Measurements from ENCODE around the gene HOXC10. TPM values are rescaled to one million over a fixed set of nuclear protein-coding genes. Genes with fewer than 3 reads are reported as not detected.

Gene HOXC10
- polyA plus RNA-seq, 3 donors: not detected

- no peak for DNase-seq
- peaks cover 5 to 14% of the 10 kb centered on the region in 2 donors for H3K36me3 Mint-ChIP-seq
- H3K4me3 ChIP-seq (replicated peaks in 1 of 3; ENCODE audit: low read depth in 2 of 3, low read length in 3 of 3): no peak overlapping the region
- no peaks in the 10 kb centered on the region for H4K20me1 ChIP-seq (ENCODE audit: insufficient read depth, low read length)
- no peak overlapping the region for H3K9ac ChIP-seq (ENCODE audit: insufficient read depth, low read length, poor library complexity, severe bottlenecking)
- H3K4me1 ChIP-seq (ENCODE audit: control insufficient read depth in 1 of 2, insufficient read depth in 2 of 2, low read length in 2 of 2): no peaks in the 10 kb centered on the region
- intact Hi-C loops (cut with micrococcal nuclease): loop anchor here in 1 of 2 donors (10.0 kb wide), 1 partner anchor 61 kb away; the partner anchor contains the start of genes HOTAIR and HOXC11
- WGBS (ENCODE audit: insufficient coverage): 85% methylated on average over 4 of the region's 6 CpGs
- peaks cover 6% of the 10 kb centered on the region for H3K4me1 Mint-ChIP-seq
- H3K27ac ChIP-seq (ENCODE audit: low read depth in 1 of 2, low read length in 2 of 2): no peak overlapping the region
- no peaks in the 10 kb centered on the region for H3K79me2 ChIP-seq (ENCODE audit: insufficient read depth, low read length)
- TF ChIP-seq, protein P1, sequence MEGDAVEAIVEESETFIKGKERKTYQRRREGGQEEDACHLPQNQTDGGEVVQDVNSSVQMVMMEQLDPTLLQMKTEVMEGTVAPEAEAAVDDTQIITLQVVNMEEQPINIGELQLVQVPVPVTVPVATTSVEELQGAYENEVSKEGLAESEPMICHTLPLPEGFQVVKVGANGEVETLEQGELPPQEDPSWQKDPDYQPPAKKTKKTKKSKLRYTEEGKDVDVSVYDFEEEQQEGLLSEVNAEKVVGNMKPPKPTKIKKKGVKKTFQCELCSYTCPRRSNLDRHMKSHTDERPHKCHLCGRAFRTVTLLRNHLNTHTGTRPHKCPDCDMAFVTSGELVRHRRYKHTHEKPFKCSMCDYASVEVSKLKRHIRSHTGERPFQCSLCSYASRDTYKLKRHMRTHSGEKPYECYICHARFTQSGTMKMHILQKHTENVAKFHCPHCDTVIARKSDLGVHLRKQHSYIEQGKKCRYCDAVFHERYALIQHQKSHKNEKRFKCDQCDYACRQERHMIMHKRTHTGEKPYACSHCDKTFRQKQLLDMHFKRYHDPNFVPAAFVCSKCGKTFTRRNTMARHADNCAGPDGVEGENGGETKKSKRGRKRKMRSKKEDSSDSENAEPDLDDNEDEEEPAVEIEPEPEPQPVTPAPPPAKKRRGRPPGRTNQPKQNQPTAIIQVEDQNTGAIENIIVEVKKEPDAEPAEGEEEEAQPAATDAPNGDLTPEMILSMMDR (IDR thresholded peaks at IDR 0.05): no peak
- H3K27ac Mint-ChIP-seq: no peak overlapping the region
- peaks cover 6 to 47% (median 28%) of the 10 kb centered on the region in 7 donors for H3K9me3 Mint-ChIP-seq
- H3K27me3 Mint-ChIP-seq (ENCODE audit: low read depth in 3 of 3): peaks cover 95 to 100% (median 96%) of the 10 kb centered on the region in 3 donors
- H3K4me2 ChIP-seq (replicated peaks; ENCODE audit: extremely low read depth, low read length, poor library complexity, severe bottlenecking): no peak overlapping the region
- H2AFZ ChIP-seq (ENCODE audit: insufficient read depth, low read depth, low read length, poor library complexity, severe bottlenecking): no peak overlapping the region
- peaks cover 21 to 68% of the 10 kb centered on the region in 2 donors for H3K9me3 ChIP-seq (replicated peaks in 1 of 2; ENCODE audit: control insufficient read depth in 1 of 2, insufficient read depth in 1 of 2, low read length in 2 of 2)
- H3K27me3 ChIP-seq (ENCODE audit: control insufficient read depth in 2 of 2, insufficient read depth in 2 of 2, low read length in 2 of 2): peaks cover 86 to 100% of the 10 kb centered on the region in 2 donors
- H3K36me3 ChIP-seq (replicated peaks in 1 of 2; ENCODE audit: control insufficient read depth in 1 of 2, insufficient read depth in 2 of 2, low read length in 2 of 2): no peaks in the 10 kb centered on the region
- H3K4me3 Mint-ChIP-seq: peak overlapping the region in 1 of 2 donors; percentile 61
Observed at GRCh38 chr12:54035568-54036264, 50.8 kb downstream of the HOXC10 start.

DNA sequence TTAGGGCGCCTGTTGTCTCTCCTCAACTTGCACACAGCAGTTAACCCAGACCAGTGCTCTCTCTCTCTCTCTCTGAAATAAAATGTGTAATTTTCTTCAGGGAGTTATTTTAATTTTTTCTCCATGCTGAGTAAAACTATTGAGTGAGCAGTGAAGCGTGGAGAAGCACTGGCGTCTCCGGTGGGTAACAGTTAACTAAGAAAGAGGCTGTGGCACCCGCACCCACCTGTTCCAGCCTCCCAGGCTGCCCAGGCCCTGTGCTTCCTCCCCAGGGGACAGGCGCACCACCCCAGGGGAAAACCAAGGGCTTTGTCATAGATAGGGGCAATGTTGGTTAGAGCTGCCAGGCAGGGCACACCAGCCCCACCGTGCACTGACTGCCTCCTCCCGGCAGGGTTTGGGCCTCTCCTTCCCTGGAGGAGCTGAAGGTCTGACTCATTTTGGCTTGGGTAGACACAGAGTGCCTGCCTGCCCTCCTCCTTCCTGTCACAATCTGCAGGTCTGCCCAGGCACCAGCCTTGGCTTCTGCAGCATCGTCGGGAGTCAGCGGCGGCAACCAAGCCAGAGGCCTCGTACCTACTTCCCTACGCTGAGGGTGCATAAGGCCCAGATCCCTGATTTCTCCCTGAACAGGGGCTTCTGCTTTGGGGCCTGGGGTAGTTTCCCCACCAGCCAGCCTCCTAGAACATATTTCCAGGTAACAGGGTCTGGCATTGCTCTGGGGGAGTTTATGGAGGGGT is 51.8 kb downstream of the HOXC10 start:
- no peaks in the 10 kb centered on the region for H3K79me2 ChIP-seq (ENCODE audit: insufficient read depth, low read length)
- peak overlapping the region in 1 of 2 donors; percentile 80 for H3K4me3 Mint-ChIP-seq
- peaks cover 87 to 99% of the 10 kb centered on the region in 2 donors for H3K27me3 ChIP-seq (ENCODE audit: control insufficient read depth in 2 of 2, insufficient read depth in 2 of 2, low read length in 2 of 2)
- H3K9me3 ChIP-seq (replicated peaks in 1 of 2; ENCODE audit: control insufficient read depth in 1 of 2, insufficient read depth in 1 of 2, low read length in 2 of 2): peaks cover 17 to 59% of the 10 kb centered on the region in 2 donors
- peaks cover 6% of the 10 kb centered on the region for H3K4me1 Mint-ChIP-seq
- no peak overlapping the region for H3K27ac Mint-ChIP-seq
- peaks cover 91 to 98% (median 93%) of the 10 kb centered on the region in 3 donors for H3K27me3 Mint-ChIP-seq (ENCODE audit: low read depth in 3 of 3)
- H3K4me2 ChIP-seq (replicated peaks; ENCODE audit: extremely low read depth, low read length, poor library complexity, severe bottlenecking): no peak overlapping the region
- no peak overlapping the region for H3K9ac ChIP-seq (ENCODE audit: insufficient read depth, low read length, poor library complexity, severe bottlenecking)
- no peak for DNase-seq
- no peak overlapping the region for H2AFZ ChIP-seq (ENCODE audit: insufficient read depth, low read depth, low read length, poor library complexity, severe bottlenecking)
- H4K20me1 ChIP-seq (ENCODE audit: insufficient read depth, low read length): no peaks in the 10 kb centered on the region
- WGBS (ENCODE audit: insufficient coverage): 76% methylated on average over 12 of the region's 14 CpGs
- intact Hi-C loops (cut with micrococcal nuclease): loop anchor here in 1 of 2 donors (10.0 kb wide), 1 partner anchor 62 kb away; the partner anchor contains the start of genes HOTAIR and HOXC11
- no peak overlapping the region for H3K4me3 ChIP-seq (replicated peaks in 1 of 3; ENCODE audit: low read depth in 2 of 3, low read length in 3 of 3)
- peaks cover 5 to 12% of the 10 kb centered on the region in 2 donors for H3K36me3 Mint-ChIP-seq
- H3K36me3 ChIP-seq (replicated peaks in 1 of 2; ENCODE audit: control insufficient read depth in 1 of 2, insufficient read depth in 2 of 2, low read length in 2 of 2): no peaks in the 10 kb centered on the region
- no peaks in the 10 kb centered on the region for H3K4me1 ChIP-seq (ENCODE audit: control insufficient read depth in 1 of 2, insufficient read depth in 2 of 2, low read length in 2 of 2)
- TF ChIP-seq, protein P1 (IDR thresholded peaks at IDR 0.05): no peak
- peaks cover 6 to 46% (median 24%) of the 10 kb centered on the region in 7 donors for H3K9me3 Mint-ChIP-seq
- no peak overlapping the region for H3K27ac ChIP-seq (ENCODE audit: low read depth in 1 of 2, low read length in 2 of 2)

Data from CD14-positive monocyte (primary cell).